GM12878 (cell line): Measurements from ENCODE around the gene TAS1R2. TPM values are rescaled to one million over a fixed set of nuclear protein-coding genes. Genes with fewer than 3 reads are reported as not detected.

Experiments used
- ATAC-seq: fragments of 200-7000 bp; cut with Tn5 transposase; 3 replicates; pipeline ENCODE4 v1.9.1; 2020; ENCODE audit warnings: mild to moderate bottlenecking, moderate library complexity
- BruUV-seq: library from RNA; stranded (reverse); fragments of 400-500 nt; replicated peaks from 2 replicates; lab custom pipeline; 2021; lab: Mats Ljungman, UMichigan
- CTCF ChIA-PET: fragments of 300-600 bp; sonication (Branson Sonifier 250); formaldehyde crosslinking; extraction: SDS; loops from one replicate; lab custom pipeline; 2021; ENCODE audit warnings: inconsistent platforms; lab: Yijun Ruan, JAX
- POLR2A ChIA-PET: fragments of 350-600 bp; formaldehyde crosslinking; extraction: SDS; loops from one replicate; lab custom pipeline; 2021; ENCODE audit warnings: inconsistent platforms; lab: Charles Lee
- RAD21 ChIA-PET: fragments of 300-600 bp; sonication (Branson Sonifier 250); formaldehyde crosslinking; loops from one replicate; lab custom pipeline; 2023; ENCODE audit warnings: antibody characterized with exemption; ENCODE audit not compliant: unreplicated experiment; lab: Charles Lee
- SMC1A ChIA-PET: fragments of 300-600 bp; sonication (Branson Sonifier 250); formaldehyde crosslinking; loops from one replicate; lab custom pipeline; 2023; ENCODE audit not compliant: unreplicated experiment, uncharacterized antibody; lab: Charles Lee
- DNase-seq: peaks from one replicate; pipeline ENCODE4 v3.0.0-alpha.2; 2011; ENCODE audit warnings: low read depth, low spot score
- FAIRE-seq: peaks from 3 replicates; lab custom pipeline; 2011; peaks lifted over from hg19 to GRCh38; lab: Jason Lieb, UNC
- H2AFZ ChIP-seq: 2 replicates; pipeline ENCODE4 v1.6.0; 2011; ENCODE audit warnings: low read depth, low read length, control low read depth; ENCODE audit not compliant: control insufficient read depth
- H3K27ac ChIP-seq: 2 replicates; pipeline ENCODE4 v1.5.1; 2011; ENCODE audit warnings: control low read depth; ENCODE audit not compliant: control insufficient read depth, insufficient read depth
- H3K27me3 ChIP-seq, 2 experiments: replicated peaks in 1 of 2; 2 replicates each; pipeline versions ENCODE4 v1.6.0 to v1.6.1; 2011; ENCODE audit warnings: low read length in 1 of 2; ENCODE audit not compliant: control insufficient read depth in 2 of 2, insufficient read depth in 2 of 2
- H3K36me3 ChIP-seq, 2 experiments: 2 replicates each; pipeline ENCODE4 v1.5.1; 2011; ENCODE audit warnings: low read length in 1 of 2; ENCODE audit not compliant: control insufficient read depth in 2 of 2, insufficient read depth in 2 of 2
- H3K4me1 ChIP-seq: 2 replicates; pipeline ENCODE4 v1.6.1; 2011; ENCODE audit warnings: mild to moderate bottlenecking, low read length, moderate library complexity, mixed read lengths; ENCODE audit not compliant: control insufficient read depth, insufficient read depth
- H3K4me2 ChIP-seq: 2 replicates; pipeline ENCODE4 v1.6.0; 2011; ENCODE audit warnings: control low read depth; ENCODE audit not compliant: control insufficient read depth, insufficient read depth
- H3K4me3 ChIP-seq: fragments of 200-600 bp; sonication (generic); 2 replicates; pipeline ENCODE4 v1.5.1; 2016
- H3K79me2 ChIP-seq: 2 replicates; pipeline ENCODE4 v1.6.0; 2011; ENCODE audit warnings: low read length; ENCODE audit not compliant: control insufficient read depth, insufficient read depth
- H3K9ac ChIP-seq: 2 replicates; pipeline ENCODE4 v1.8.0; 2011; ENCODE audit warnings: low read length, control low read depth, mixed read lengths; ENCODE audit not compliant: control insufficient read depth, insufficient read depth
- H3K9me3 ChIP-seq: replicated peaks from 3 replicates; pipeline ENCODE4 v1.5.1; 2011; ENCODE audit warnings: mild to moderate bottlenecking, low read length; ENCODE audit not compliant: control insufficient read depth, insufficient read depth
- H4K20me1 ChIP-seq: 2 replicates; pipeline ENCODE4 v1.6.0; 2011; ENCODE audit not compliant: control insufficient read depth, insufficient read depth
- EZH2 ChIP-seq: IDR thresholded peaks from 2 replicates; pipeline ENCODE4 v1.6.1; 2012; ENCODE audit warnings: low read depth, mild to moderate bottlenecking, control low read depth, inconsistent platforms, low read length, borderline replicate concordance; ENCODE audit not compliant: control insufficient read depth
- TCF12 ChIP-seq: IDR thresholded peaks from 2 replicates; pipeline ENCODE4 v1.6.1; 2011; ENCODE audit warnings: low read depth, mild to moderate bottlenecking, low read length
- WGBS: methylation state at CpG from one replicate; pipeline ENCODE4 v1.1.6; 2016; ENCODE audit warnings: low lambda C conversion rate; ENCODE audit not compliant: insufficient replicate concordance, insufficient coverage; ENCODE audit errors: missing lambda C conversion rate; 5-methylcytosine and 5-hydroxymethylcytosine counted together
- in situ Hi-C: fragments of 300-500 bp; cut with MboI; formaldehyde crosslinking; loops from 9 replicates; pipeline ENCODE4 v1.14.3; 2018; ENCODE audit warnings: mixed read lengths
- intact Hi-C: fragments of 100-400 bp; cut with micrococcal nuclease; formaldehyde crosslinking; loops from one replicate; pipeline ENCODE4 v1.14.2; 2022; ENCODE audit not compliant: unreplicated experiment
- polyA plus RNA-seq, 11 experiments: library from polyadenylated mRNA; depleted of rRNA in 4 of 11; unstranded in 6 of 11; stranded (reverse) in 5 of 11; fragments of >200 nt; fragmentation: Nextera tagmentation in 4 of 11; fragmentation: Illumina TruSeq in 1 of 11; extraction: Ambion mirVana in 4 of 11; extraction: Trizol in 1 of 11; gene quantifications; 1 replicate in 1 of 11; 2 replicates in 10 of 11; pipeline versions ENCODE4 v1.2.1 to v1.2.3, GENCODE V29; 2011 to 2016; ENCODE audit warnings: inconsistent platforms in 2 of 11, missing spikeins in 2 of 11, low read depth in 1 of 11
- total RNA-seq, 4 experiments: library from RNA; depleted of rRNA in 3 of 4; stranded (reverse); fragments of >200 nt in 3 of 4; fragmentation: Illumina TruSeq in 1 of 4; extraction: Trizol in 1 of 4; gene quantifications; 2 replicates each; pipeline versions ENCODE4 v1.2.1 to v1.2.3, GENCODE V29; 2013 to 2021

Gene TAS1R2
- total and polyA plus RNA-seq, 10 of the 15 experiments (the other 5 are each of a cell fraction or from before 2014, with no cell fraction given): not detected

DNA sequence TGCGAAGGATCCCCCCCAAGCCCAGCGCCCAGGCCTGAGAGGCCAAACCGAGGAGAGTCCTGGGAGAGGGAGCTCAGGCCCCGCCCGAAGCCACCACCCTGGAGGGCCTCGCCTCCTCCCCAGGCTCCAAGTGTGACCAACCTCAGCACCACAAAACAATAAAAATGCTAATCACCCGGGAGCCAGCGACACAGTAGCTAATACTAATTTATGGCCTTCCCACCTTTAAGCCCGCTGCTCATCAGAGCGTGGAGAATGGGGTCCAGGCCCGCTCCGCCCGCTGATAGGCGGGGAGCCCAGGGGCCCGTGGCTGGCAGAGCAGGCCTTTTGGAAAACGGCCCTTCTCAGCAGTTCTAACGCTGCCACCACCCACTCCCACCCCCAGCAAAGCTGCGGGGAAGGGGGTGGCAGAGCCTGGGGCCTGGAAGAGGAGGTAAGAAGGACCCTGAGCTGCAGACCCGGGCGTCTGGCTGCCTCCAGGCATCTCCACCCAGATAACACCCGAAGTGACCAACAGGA, 20.4 kb upstream of the TAS1R2 start:
- in situ Hi-C loops: no loop called here
- POLR2A ChIA-PET: no interaction called here
- DNase-seq: no peak
- no peak for TF ChIP-seq EZH2
- TF ChIP-seq, all 136 proteins: peak for 0
- intact Hi-C loops: loop anchor here (5.0 kb wide), 1 partner anchor 283 kb away; no protein-coding TSS in a partner anchor
- H3K79me2 ChIP-seq: no peaks in the 10 kb centered on the region
- no peaks in the 10 kb centered on the region for H4K20me1 ChIP-seq
- no peak overlapping the region for H3K4me2 ChIP-seq
- H3K9me3 ChIP-seq: no peaks in the 10 kb centered on the region
- no peak overlapping the region for H3K9ac ChIP-seq
- WGBS: 70% methylated on average over 20 of the region's 21 CpGs
- no peaks in the 10 kb centered on the region for H3K4me1 ChIP-seq
- no peak for ATAC-seq
- RAD21 ChIA-PET: no interaction called here
- FAIRE-seq: no peak
- H3K27me3 ChIP-seq: no peaks in the 10 kb centered on the region
- H2AFZ ChIP-seq: no peak overlapping the region
- SMC1A ChIA-PET: no interaction called here
- H3K36me3 ChIP-seq: peaks cover 0 to 2% of the 10 kb centered on the region in 2 experiments; a peak in 1 of 4 replicates
- CTCF ChIA-PET: interaction anchor here (1.5 kb wide), 1 partner anchor 23 kb away, joined by 4 read pairs; the partner anchor contains the start of gene ALDH4A1
- H3K4me3 ChIP-seq: no peak overlapping the region
- no TSS peak for BruUV-seq
- no peak overlapping the region for H3K27ac ChIP-seq

GRCh38 chr1:18879215-18879790, 19.8 kb upstream of the TAS1R2 start:
- no peak overlapping the region for H3K9ac ChIP-seq
- BruUV-seq: no TSS peak
- POLR2A ChIA-PET: no interaction called here
- SMC1A ChIA-PET: no interaction called here
- in situ Hi-C loops: no loop called here
- no peak for DNase-seq
- RAD21 ChIA-PET: no interaction called here
- H3K4me2 ChIP-seq: no peak overlapping the region
- no peaks in the 10 kb centered on the region for H3K79me2 ChIP-seq
- H3K27ac ChIP-seq: no peak overlapping the region
- no peaks in the 10 kb centered on the region for H3K4me1 ChIP-seq
- FAIRE-seq: no peak
- CTCF ChIA-PET: no interaction called here
- H3K9me3 ChIP-seq: no peaks in the 10 kb centered on the region
- ATAC-seq: no peak
- H4K20me1 ChIP-seq: no peaks in the 10 kb centered on the region
- H3K27me3 ChIP-seq: no peaks in the 10 kb centered on the region
- H2AFZ ChIP-seq: no peak overlapping the region
- TF ChIP-seq TCF12: no peak
- H3K4me3 ChIP-seq: no peak overlapping the region
- peaks cover 0 to 2% of the 10 kb centered on the region in 2 experiments; a peak in 1 of 4 replicates for H3K36me3 ChIP-seq
- WGBS: 85% methylated on average over 12 of the region's 12 CpGs
- intact Hi-C loops: loop anchor here (5.0 kb wide), 1 partner anchor 282 kb away; no protein-coding TSS in a partner anchor
